ENCODE data around the gene PRRG3. TPM values are rescaled to one million over a fixed set of nuclear protein-coding genes. Genes with fewer than 3 reads are reported as not detected.
A peak's percentile ranks its signal among the peaks of the same experiment; 100 is the strongest.

PRRG3 gene
- total RNA-seq, 1 experiment from 2014 or later = not detected

DNA sequence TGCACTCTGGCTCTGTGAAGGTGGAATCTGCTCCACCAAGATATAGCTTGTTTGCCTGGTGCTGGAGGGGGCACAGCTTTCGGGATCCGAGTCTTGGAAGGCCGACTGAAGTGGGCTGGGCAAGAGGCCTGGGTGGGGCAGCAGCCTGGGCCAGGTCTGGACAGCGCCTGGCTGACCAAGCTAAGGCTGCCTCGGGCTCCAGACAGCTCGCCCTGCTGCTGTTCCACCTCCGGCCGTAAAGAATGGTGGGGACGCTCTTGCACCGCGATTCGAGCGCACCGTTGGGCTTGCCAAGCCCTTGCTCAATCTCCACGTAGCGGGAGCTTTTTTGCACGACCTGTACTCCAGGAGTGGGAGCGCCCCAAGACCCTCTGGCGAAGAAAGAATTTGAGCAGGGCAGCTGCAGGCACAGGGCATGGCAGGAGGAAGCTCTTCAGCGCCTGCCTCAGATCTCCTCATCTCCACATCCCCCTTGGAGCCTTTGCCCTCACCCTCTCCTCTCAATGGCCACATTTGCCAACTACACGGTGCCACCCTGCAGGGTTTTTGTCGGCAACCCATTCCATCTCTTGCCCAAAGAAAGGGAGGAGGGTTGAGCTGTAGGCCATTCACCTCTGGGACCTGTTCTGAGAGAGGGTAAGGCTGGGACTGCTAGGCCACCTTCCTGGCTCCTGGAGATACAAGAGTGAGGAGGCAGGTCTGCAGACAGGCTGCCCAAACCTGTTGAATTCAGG lies 58.2 kb downstream of the PRRG3 start:
- Mint-ChIP-seq H3K4me1 (ENCODE audit: insufficient read depth, unreplicated experiment) (peaks cover 12% of the 10 kb centered on the region), H3K4me3 (ENCODE audit: unreplicated experiment) (peak overlapping the region; percentile 36), H3K36me3 (ENCODE audit: insufficient read depth, unreplicated experiment) (no peaks in the 10 kb centered on the region), H3K9me3 (ENCODE audit: unreplicated experiment) (peaks cover 20% of the 10 kb centered on the region), H3K27me3 (ENCODE audit: insufficient read depth, unreplicated experiment) (no peaks in the 10 kb centered on the region), H3K27ac (ENCODE audit: low read depth, unreplicated experiment) (peak overlapping the region; percentile 11)
- CTCF ChIA-PET = interaction anchor here (0.6 to 9.5 kb wide), 32 partner anchors 9 to 1172 kb away, joined by 3 to 126 read pairs (median 4); partner anchors contain the start of genes GABRQ and NSDHL
- POLR2A ChIA-PET = interaction anchor here (0.6 to 2.3 kb wide), 11 partner anchors 72 to 1077 kb away, joined by 3 to 8 read pairs (median 4); partner anchors contain the start of genes GABRE and NSDHL
- intact Hi-C loops (cut with micrococcal nuclease) = loop anchor here (1.0 to 5.0 kb wide), 8 partner anchors 73 to 1173 kb away; partner anchors contain the start of gene GABRE
- BruUV-seq (replicated peaks) = no TSS peak
- peak; percentile 73 for DNase-seq (ENCODE audit: unreplicated experiment)
- TF ChIP-seq, protein P1, sequence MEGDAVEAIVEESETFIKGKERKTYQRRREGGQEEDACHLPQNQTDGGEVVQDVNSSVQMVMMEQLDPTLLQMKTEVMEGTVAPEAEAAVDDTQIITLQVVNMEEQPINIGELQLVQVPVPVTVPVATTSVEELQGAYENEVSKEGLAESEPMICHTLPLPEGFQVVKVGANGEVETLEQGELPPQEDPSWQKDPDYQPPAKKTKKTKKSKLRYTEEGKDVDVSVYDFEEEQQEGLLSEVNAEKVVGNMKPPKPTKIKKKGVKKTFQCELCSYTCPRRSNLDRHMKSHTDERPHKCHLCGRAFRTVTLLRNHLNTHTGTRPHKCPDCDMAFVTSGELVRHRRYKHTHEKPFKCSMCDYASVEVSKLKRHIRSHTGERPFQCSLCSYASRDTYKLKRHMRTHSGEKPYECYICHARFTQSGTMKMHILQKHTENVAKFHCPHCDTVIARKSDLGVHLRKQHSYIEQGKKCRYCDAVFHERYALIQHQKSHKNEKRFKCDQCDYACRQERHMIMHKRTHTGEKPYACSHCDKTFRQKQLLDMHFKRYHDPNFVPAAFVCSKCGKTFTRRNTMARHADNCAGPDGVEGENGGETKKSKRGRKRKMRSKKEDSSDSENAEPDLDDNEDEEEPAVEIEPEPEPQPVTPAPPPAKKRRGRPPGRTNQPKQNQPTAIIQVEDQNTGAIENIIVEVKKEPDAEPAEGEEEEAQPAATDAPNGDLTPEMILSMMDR (IDR thresholded peaks at IDR 0.05; ENCODE audit: unreplicated experiment) = peak; percentile 78

DNA sequence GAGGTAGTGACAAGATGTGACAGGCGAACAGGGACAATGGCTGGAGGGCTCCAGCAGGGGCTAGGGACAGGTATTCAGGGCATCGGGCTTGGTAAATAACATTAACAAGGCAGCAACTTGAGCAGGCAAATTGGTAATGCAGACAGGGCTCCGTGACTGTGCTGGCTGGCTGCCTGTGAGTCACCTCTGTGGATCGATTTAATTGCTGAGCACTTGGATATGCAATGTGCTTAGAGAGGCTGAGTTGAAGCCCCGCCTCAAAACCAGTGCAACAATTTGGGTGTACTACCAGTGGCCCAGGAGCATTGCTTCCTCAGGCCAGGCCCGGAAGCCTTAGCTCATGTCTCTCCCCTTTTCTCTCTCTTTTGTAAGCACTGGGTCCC lies 58.8 kb downstream of the PRRG3 start:
- Mint-ChIP-seq H3K27ac (ENCODE audit: low read depth, unreplicated experiment) (peak overlapping the region; percentile 11), H3K36me3 (ENCODE audit: insufficient read depth, unreplicated experiment) (no peaks in the 10 kb centered on the region), H3K27me3 (ENCODE audit: insufficient read depth, unreplicated experiment) (no peaks in the 10 kb centered on the region), H3K4me3 (ENCODE audit: unreplicated experiment) (peak overlapping the region; percentile 36), H3K4me1 (ENCODE audit: insufficient read depth, unreplicated experiment) (peaks cover 12% of the 10 kb centered on the region), H3K9me3 (ENCODE audit: unreplicated experiment) (peaks cover 20% of the 10 kb centered on the region)
- no TSS peak for BruUV-seq (replicated peaks)
- TF ChIP-seq, protein P1 (IDR thresholded peaks at IDR 0.05; ENCODE audit: unreplicated experiment) = no peak
- ChIA-PET CTCF (interaction anchor here (0.6 to 9.5 kb wide), 21 partner anchors 9 to 1172 kb away, joined by 3 to 126 read pairs (median 5); partner anchors contain the start of gene GABRQ), POLR2A (interaction anchor here (0.8 to 2.3 kb wide), 10 partner anchors 69 to 1077 kb away, joined by 3 to 8 read pairs (median 4); partner anchors contain the start of genes GABRE and NSDHL)
- DNase-seq (ENCODE audit: unreplicated experiment) = peak; percentile 88
- intact Hi-C loops (cut with micrococcal nuclease) = loop anchor here (2.0 to 5.0 kb wide), 3 partner anchors 73 to 602 kb away; partner anchors contain the start of gene GABRE

DNA sequence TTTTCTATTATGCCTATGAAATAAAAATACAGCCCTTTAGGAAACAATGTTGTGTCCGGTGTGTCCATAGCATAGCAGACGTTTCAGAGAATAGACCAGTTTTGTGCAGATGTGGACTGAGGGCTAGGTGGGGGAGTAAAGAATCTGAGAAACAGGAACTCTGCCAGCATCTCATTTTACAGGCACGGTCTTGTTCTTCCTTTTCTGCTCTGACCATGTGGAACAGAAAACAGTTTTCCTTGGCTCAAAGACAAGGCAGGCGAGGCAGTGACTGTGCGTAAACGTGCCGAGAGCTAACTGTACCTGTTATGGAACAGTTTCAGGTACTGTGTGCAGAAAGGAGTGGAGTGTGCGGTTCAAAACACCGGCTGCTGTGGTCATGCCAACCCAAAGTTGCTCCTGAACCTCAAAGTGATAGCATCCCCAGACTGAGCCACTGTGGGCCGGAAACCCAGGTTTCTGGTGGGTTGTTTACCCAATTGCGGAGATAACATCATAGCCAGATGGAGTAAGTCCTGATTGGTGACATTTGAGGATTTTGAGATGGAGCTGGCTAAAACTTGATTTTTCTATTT lies 59.5 kb downstream of the PRRG3 start:
- no TSS peak for BruUV-seq (replicated peaks)
- DNase-seq (ENCODE audit: unreplicated experiment) = peak; percentile 84
- peaks cover 12% of the 10 kb centered on the region for H3K4me1 Mint-ChIP-seq (ENCODE audit: insufficient read depth, unreplicated experiment)
- intact Hi-C loops (cut with micrococcal nuclease) = loop anchor here (2.0 to 5.0 kb wide), 3 partner anchors 72 to 602 kb away; partner anchors contain the start of gene GABRE
- no peaks in the 10 kb centered on the region for H3K27me3 Mint-ChIP-seq (ENCODE audit: insufficient read depth, unreplicated experiment)
- peak overlapping the region; percentile 24 for H3K4me3 Mint-ChIP-seq (ENCODE audit: unreplicated experiment)
- H3K9me3 Mint-ChIP-seq (ENCODE audit: unreplicated experiment) = peaks cover 20% of the 10 kb centered on the region
- H3K36me3 Mint-ChIP-seq (ENCODE audit: insufficient read depth, unreplicated experiment) = no peaks in the 10 kb centered on the region
- TF ChIP-seq, protein P1 (IDR thresholded peaks at IDR 0.05; ENCODE audit: unreplicated experiment) = no peak
- POLR2A ChIA-PET = interaction anchor here (1.0 to 2.3 kb wide), 7 partner anchors 68 to 880 kb away, joined by 3 to 8 read pairs (median 4); partner anchors contain the start of gene GABRE
- no peak overlapping the region for H3K27ac Mint-ChIP-seq (ENCODE audit: low read depth, unreplicated experiment)
- CTCF ChIA-PET = interaction anchor here (0.6 to 9.5 kb wide), 7 partner anchors 13 to 1900 kb away, joined by 3 to 126 read pairs (median 3); no protein-coding TSS in a partner anchor

Other genes starting within 250 kb of the PRRG3 start
- gene PASD1, start 131.8 kb upstream of the PRRG3 start, total RNA-seq (2022) = not detected in 2 replicates
- gene FATE1, start 20.6 kb downstream of the PRRG3 start, total RNA-seq (2022) = not detected in 2 replicates
- not detected in 2 replicates for gene CNGA2, start 39.3 kb downstream of the PRRG3 start, total RNA-seq (2022)
- not detected in 2 replicates for gene MAGEA4, start 217.4 kb downstream of the PRRG3 start, total RNA-seq (2022)